ENCODE results near the gene KDM3A.
"Not testable (repeated sequence)": the region's sequence is repeated elsewhere in the genome, so short reads cannot be mapped to it uniquely, and the experiment has no call there.

Gene KDM3A

GRCh38 chr2:86492048-86492453 lies 50.9 kb downstream of the KDM3A start:
- CTCF ChIA-PET, result interaction anchor here (1.2 kb wide), 1 partner anchor 24 kb away, joined by 3 read pairs; no protein-coding TSS in a partner anchor
- POLR2A ChIA-PET, result no interaction called here
- TF ChIP-seq, protein P1, sequence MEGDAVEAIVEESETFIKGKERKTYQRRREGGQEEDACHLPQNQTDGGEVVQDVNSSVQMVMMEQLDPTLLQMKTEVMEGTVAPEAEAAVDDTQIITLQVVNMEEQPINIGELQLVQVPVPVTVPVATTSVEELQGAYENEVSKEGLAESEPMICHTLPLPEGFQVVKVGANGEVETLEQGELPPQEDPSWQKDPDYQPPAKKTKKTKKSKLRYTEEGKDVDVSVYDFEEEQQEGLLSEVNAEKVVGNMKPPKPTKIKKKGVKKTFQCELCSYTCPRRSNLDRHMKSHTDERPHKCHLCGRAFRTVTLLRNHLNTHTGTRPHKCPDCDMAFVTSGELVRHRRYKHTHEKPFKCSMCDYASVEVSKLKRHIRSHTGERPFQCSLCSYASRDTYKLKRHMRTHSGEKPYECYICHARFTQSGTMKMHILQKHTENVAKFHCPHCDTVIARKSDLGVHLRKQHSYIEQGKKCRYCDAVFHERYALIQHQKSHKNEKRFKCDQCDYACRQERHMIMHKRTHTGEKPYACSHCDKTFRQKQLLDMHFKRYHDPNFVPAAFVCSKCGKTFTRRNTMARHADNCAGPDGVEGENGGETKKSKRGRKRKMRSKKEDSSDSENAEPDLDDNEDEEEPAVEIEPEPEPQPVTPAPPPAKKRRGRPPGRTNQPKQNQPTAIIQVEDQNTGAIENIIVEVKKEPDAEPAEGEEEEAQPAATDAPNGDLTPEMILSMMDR (IDR thresholded peaks at IDR 0.05; ENCODE audit: control extremely low read depth, extremely low read depth, low read depth, missing control alignments), result no peak
- no peak for DNase-seq (ENCODE audit: extremely low spot score)

- DNase-seq (ENCODE audit: extremely low spot score); CTCF ChIA-PET; POLR2A ChIA-PET: not testable (repeated sequence)
Measured at GRCh38 chr2:86496391-86496790, 55.2 kb downstream of the KDM3A start.

DNA sequence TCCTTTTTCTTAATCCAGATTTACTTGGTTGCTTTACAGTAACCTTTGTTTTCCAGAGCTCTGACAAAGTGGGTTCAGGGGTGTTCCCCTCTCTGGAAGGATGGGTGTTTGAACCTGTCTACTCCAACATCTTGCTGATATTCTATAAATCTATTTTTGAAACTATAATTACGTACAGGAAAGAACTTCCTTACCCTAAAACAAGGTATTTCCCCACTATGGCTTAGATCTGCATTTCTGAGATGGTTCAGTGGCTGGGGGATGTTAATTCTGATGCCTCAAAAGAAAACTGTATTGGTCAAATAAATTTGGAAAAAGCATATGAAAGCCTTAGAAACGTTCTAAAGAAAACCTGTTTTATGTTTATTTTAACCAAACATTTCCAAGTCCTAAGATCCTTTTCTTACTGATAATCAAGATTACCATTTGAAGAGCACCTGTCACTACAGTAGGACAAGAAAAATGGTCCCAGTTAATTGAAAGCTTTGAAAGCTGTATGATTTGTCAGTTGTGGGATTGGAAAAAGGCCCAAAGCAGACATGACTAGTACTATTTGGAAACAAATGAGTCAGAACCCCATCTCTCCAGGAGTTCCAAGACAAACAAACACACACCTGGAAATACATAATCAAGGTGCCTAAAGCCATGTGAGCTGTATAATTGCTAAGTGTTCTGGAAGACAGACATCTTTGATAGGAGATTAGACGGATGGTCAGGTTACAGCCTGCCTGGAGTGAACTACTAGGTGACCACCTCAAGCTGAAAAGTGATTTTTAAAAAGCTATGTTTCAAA lies 57.5 kb downstream of the KDM3A start:
- ChIA-PET CTCF (interaction anchor here (0.9 to 1.6 kb wide), 4 partner anchors 8 to 29 kb away, joined by 3 to 4 read pairs (median 4); no protein-coding TSS in a partner anchor), POLR2A (no interaction called here)
- TF ChIP-seq, protein P1 (IDR thresholded peaks at IDR 0.05; ENCODE audit: control extremely low read depth, extremely low read depth, low read depth, missing control alignments), result no peak
- DNase-seq (ENCODE audit: extremely low spot score), result no peak

DNA sequence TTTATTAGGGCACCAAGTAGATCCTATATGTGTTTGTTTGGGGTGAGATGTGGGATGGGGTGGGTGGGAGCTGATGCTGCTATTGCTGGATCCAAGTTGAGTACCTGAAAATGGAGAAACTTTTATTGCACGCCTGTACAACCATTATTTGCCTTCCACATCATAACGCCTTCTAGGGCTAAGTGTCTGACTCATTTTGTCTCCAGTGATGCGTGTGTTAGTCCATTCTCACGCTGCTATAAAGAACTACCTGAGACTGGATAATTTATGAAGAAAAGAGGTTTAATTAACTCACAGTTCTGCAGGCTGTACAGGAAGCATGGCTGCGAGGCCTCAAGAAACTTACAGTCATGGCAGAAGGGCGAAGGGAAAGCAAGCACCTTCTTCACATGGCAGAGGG lies 58.2 kb downstream of the KDM3A start:
- CTCF ChIA-PET, result no interaction called here

GRCh38 chr2:86500325-86501083 lies 59.3 kb downstream of the KDM3A start:
- ChIA-PET CTCF (no interaction called here), POLR2A (no interaction called here)
- TF ChIP-seq, protein P1 (IDR thresholded peaks at IDR 0.05; ENCODE audit: control extremely low read depth, extremely low read depth, low read depth, missing control alignments), result no peak
- no peak for DNase-seq (ENCODE audit: extremely low spot score)

More for the DNA sequence above, 58.2 kb downstream of the KDM3A start:
- TF ChIP-seq, protein P1 (IDR thresholded peaks at IDR 0.05; ENCODE audit: control extremely low read depth, extremely low read depth, low read depth, missing control alignments), result no peak
- DNase-seq (ENCODE audit: extremely low spot score), result no peak
- POLR2A ChIA-PET, result no interaction called here

DNA sequence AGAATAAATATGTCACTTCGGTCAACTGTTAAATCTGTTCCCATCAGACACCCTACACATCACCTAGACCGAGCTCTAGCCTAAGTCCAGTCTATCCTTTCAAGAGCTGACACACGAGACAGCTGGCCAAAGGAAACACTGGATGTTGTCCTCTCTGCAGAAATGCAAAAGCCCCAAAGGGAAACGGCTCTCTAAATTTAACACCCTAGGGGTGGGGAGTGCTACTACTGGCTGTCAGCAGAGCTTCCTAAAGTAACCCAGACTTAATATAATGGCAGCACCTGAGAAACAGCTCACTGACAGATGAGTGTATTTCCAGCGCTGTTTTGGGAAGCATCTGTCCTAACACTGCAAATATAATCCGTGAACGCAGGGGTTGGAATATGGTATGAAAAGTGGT lies 66.4 kb downstream of the KDM3A start:
- ChIA-PET CTCF (interaction anchor here (1.1 kb wide), 1 partner anchor 17 kb away, joined by 3 read pairs; no protein-coding TSS in a partner anchor), POLR2A (no interaction called here)
- TF ChIP-seq, protein P1 (IDR thresholded peaks at IDR 0.05; ENCODE audit: control extremely low read depth, extremely low read depth, low read depth, missing control alignments), result no peak
- DNase-seq (ENCODE audit: extremely low spot score), result no peak

Measured in GM10248 (cell line).